ENCODE results near the gene DPH2. TPM values are rescaled to one million over a fixed set of nuclear protein-coding genes. Genes with fewer than 3 reads are reported as not detected.

DPH2 gene
- total and polyA plus RNA-seq, 8 donors: 6.4 to 93.2 (median 13.8) TPM

- no peak for DNase-seq
- intact Hi-C loops (cut with DNase I; ENCODE audit: low total_unique reads): no loop called here
- Histone ChIP-seq H3K27me3 (no peaks in the 10 kb centered on the region), H3K4me3 (no peak overlapping the region), H3K36me3 (peaks cover 17 to 60% (median 53%) of the 10 kb centered on the region in 4 donors), H3K27ac (no peak overlapping the region), H3K9me3 (no peaks in the 10 kb centered on the region), H3K4me1 (peaks cover 0 to 17% (median 0%) of the 10 kb centered on the region in 4 donors)
- TF ChIP-seq POLR2A (IDR thresholded peaks at IDR 0.05): no peak
- TF ChIP-seq CTCF (IDR thresholded peaks at IDR 0.05): no peak
- TF ChIP-seq EP300 (IDR thresholded peaks at IDR 0.05): no peak
- no peak for TF ChIP-seq POLR2AphosphoS5 (IDR thresholded peaks at IDR 0.05)
- WGBS, 5 donors: 94 to 98% (median 97%) methylated on average over 7 to 8 of the region's 8 CpGs
Observed at GRCh38 chr1:43956234-43956633, 13.6 kb upstream of the DPH2 start.

- DNase-seq: no peak
- WGBS, 5 donors: 87 to 94% (median 90%) methylated on average over 6 to 7 of the region's 7 CpGs
- intact Hi-C loops (cut with DNase I; ENCODE audit: low total_unique reads): no loop called here
- TF ChIP-seq POLR2A (IDR thresholded peaks at IDR 0.05) (no peak), POLR2AphosphoS5 (IDR thresholded peaks at IDR 0.05) (no peak), CTCF (IDR thresholded peaks at IDR 0.05) (no peak), EP300 (IDR thresholded peaks at IDR 0.05) (no peak)
- Histone ChIP-seq H3K27me3 (no peaks in the 10 kb centered on the region), H3K36me3 (peaks cover 27 to 73% (median 66%) of the 10 kb centered on the region in 4 donors), H3K4me3 (no peak overlapping the region), H3K4me1 (peaks cover 0 to 11% (median 0%) of the 10 kb centered on the region in 4 donors), H3K9me3 (no peaks in the 10 kb centered on the region), H3K27ac (no peak overlapping the region)
Observed at GRCh38 chr1:43957407-43958040, 12.3 kb upstream of the DPH2 start.

- WGBS, 5 donors: 87 to 94% (median 92%) methylated on average over 9 of the region's 9 CpGs
- no peak for DNase-seq
- H3K4me3 ChIP-seq: no peak overlapping the region
- peaks cover 32 to 84% (median 76%) of the 10 kb centered on the region in 4 donors for H3K36me3 ChIP-seq
- H3K4me1 ChIP-seq: peaks cover 0 to 3% (median 0%) of the 10 kb centered on the region in 4 donors
- no peak overlapping the region for H3K27ac ChIP-seq
- H3K27me3 ChIP-seq: no peaks in the 10 kb centered on the region
- no peaks in the 10 kb centered on the region for H3K9me3 ChIP-seq
- no peak for TF ChIP-seq CTCF (IDR thresholded peaks at IDR 0.05)
- intact Hi-C loops (cut with DNase I; ENCODE audit: low total_unique reads): no loop called here
Observed at GRCh38 chr1:43958351-43959255, 11.2 kb upstream of the DPH2 start.

- peaks cover 37 to 91% (median 90%) of the 10 kb centered on the region in 4 donors for H3K36me3 ChIP-seq
- H3K4me1 ChIP-seq: no peaks in the 10 kb centered on the region
- DNase-seq: no peak
- 78 to 95% (median 92%) methylated on average over 3 to 8 of the region's 8 CpGs for whole genome bisulfite sequencing, 5 donors
- H3K27me3 ChIP-seq: no peaks in the 10 kb centered on the region
- intact Hi-C loops (cut with DNase I; ENCODE audit: low total_unique reads): no loop called here
- H3K4me3 ChIP-seq: no peak overlapping the region
- no peak overlapping the region for H3K27ac ChIP-seq
- TF ChIP-seq POLR2A (IDR thresholded peaks at IDR 0.05) (no peak), EP300 (IDR thresholded peaks at IDR 0.05) (no peak), CTCF (IDR thresholded peaks at IDR 0.05) (no peak), POLR2AphosphoS5 (IDR thresholded peaks at IDR 0.05) (no peak)
- no peaks in the 10 kb centered on the region for H3K9me3 ChIP-seq
Observed at GRCh38 chr1:43960798-43961197, 9.0 kb upstream of the DPH2 start.
